Measurements from ENCODE around the gene MC1R. TPM values are rescaled to one million over a fixed set of nuclear protein-coding genes. Genes with fewer than 3 reads are reported as not detected.

MC1R gene
- total and polyA plus RNA-seq, 2 of the 8 experiments (the other 6 are each of a cell fraction or from before 2014, with no cell fraction given) = 2.2 to 2.9 TPM

- TF ChIP-seq CHD7 (IDR thresholded peaks at IDR 0.05; ENCODE audit: insufficient replicate concordance, low read length) (no peak), RAD21 (IDR thresholded peaks at IDR 0.05 in 1 of 2, conservative IDR thresholded peaks at IDR 0.05 in 1 of 2; ENCODE audit: low read depth in 2 of 2, low read length in 2 of 2) (no peak), EZH2 (IDR thresholded peaks at IDR 0.05; ENCODE audit: low read depth, low read length, severe bottlenecking) (no peak), EP300 (IDR thresholded peaks at IDR 0.05; ENCODE audit: borderline replicate concordance in 1 of 2, low read depth in 2 of 2, low read length in 2 of 2) (no peak), RFX5 (IDR thresholded peaks at IDR 0.05; ENCODE audit: borderline replicate concordance, low read depth, low read length) (no peak), ASH2L (IDR thresholded peaks at IDR 0.05; ENCODE audit: low read length) (no peak), TAF1 (IDR thresholded peaks at IDR 0.05; ENCODE audit: low read depth, low read length) (no peak), SP1 (IDR thresholded peaks at IDR 0.05; ENCODE audit: low read depth, low read length) (no peak)
Observed at GRCh38 chr16:89924925-89925307, 6.3 kb downstream of the MC1R start (continued).
